Liver (tissue), 3 donors: ENCODE measurements around the gene C6orf120.

Source experiments
- EGR1 ChIP-seq, 2 donors: IDR thresholded peaks; 2 replicates each; pipeline ENCODE4 v1.6.1; 2016 to 2018; ENCODE audit warnings: antibody characterized with exemption in 2 of 2, low read depth in 2 of 2
- GABPA ChIP-seq, 2 donors: IDR thresholded peaks in 1 of 2; conservative IDR thresholded peaks in 1 of 2; 2 replicates each; pipeline ENCODE4 v1.6.1; 2016; ENCODE audit warnings: antibody characterized with exemption in 2 of 2, mild to moderate bottlenecking in 1 of 2, moderate library complexity in 1 of 2
- HNF4G ChIP-seq: IDR thresholded peaks from 2 replicates; pipeline ENCODE4 v1.6.1; 2016; ENCODE audit warnings: antibody characterized with exemption
- JUND ChIP-seq, 2 donors: IDR thresholded peaks; 2 replicates each; pipeline ENCODE4 v1.6.1; 2016; ENCODE audit warnings: antibody characterized with exemption in 2 of 2
- NR2F2 ChIP-seq: IDR thresholded peaks from 2 replicates; pipeline ENCODE4 v1.6.1; 2016; ENCODE audit warnings: antibody characterized with exemption
- RAD21 ChIP-seq, 2 donors: IDR thresholded peaks; 2 replicates each; pipeline ENCODE4 v1.6.1; 2016; ENCODE audit warnings: antibody characterized with exemption in 2 of 2, mild to moderate bottlenecking in 2 of 2
- REST ChIP-seq: IDR thresholded peaks from 2 replicates; pipeline ENCODE4 v1.6.1; 2016; ENCODE audit warnings: antibody characterized with exemption, mild to moderate bottlenecking
- SP1 ChIP-seq: IDR thresholded peaks from 2 replicates; pipeline ENCODE4 v1.6.1; 2018; ENCODE audit warnings: antibody characterized with exemption, mild to moderate bottlenecking
- TAF1 ChIP-seq: conservative IDR thresholded peaks from 2 replicates; pipeline ENCODE4 v1.6.1; 2016; ENCODE audit warnings: antibody characterized with exemption, mild to moderate bottlenecking
- YY1 ChIP-seq: IDR thresholded peaks from 2 replicates; pipeline ENCODE4 v1.6.1; 2016; ENCODE audit warnings: antibody characterized with exemption, mild to moderate bottlenecking
- TF ChIP-seq, protein P1 (sequence below): fragments of 150-350 bp; IDR thresholded peaks from 2 replicates; pipeline ENCODE4 v1.5.1; 2017; ENCODE audit warnings: improper control_type of control experiment, low read depth, low read length; ENCODE audit not compliant: missing input control
- TF ChIP-seq, protein P2 (sequence below): IDR thresholded peaks from 2 replicates; pipeline ENCODE4 v1.6.1; 2016; ENCODE audit warnings: antibody characterized with exemption
- TF ChIP-seq, protein P3 (sequence below): IDR thresholded peaks from 2 replicates; pipeline ENCODE4 v1.6.1; 2016; ENCODE audit warnings: antibody characterized with exemption
- TF ChIP-seq, protein P4 (sequence below): IDR thresholded peaks from 2 replicates; pipeline ENCODE4 v1.6.1; 2016; ENCODE audit warnings: antibody characterized with exemption
- donor health status: healthy.
- donor health status: healthy.

- TF ChIP-seq, protein P1, sequence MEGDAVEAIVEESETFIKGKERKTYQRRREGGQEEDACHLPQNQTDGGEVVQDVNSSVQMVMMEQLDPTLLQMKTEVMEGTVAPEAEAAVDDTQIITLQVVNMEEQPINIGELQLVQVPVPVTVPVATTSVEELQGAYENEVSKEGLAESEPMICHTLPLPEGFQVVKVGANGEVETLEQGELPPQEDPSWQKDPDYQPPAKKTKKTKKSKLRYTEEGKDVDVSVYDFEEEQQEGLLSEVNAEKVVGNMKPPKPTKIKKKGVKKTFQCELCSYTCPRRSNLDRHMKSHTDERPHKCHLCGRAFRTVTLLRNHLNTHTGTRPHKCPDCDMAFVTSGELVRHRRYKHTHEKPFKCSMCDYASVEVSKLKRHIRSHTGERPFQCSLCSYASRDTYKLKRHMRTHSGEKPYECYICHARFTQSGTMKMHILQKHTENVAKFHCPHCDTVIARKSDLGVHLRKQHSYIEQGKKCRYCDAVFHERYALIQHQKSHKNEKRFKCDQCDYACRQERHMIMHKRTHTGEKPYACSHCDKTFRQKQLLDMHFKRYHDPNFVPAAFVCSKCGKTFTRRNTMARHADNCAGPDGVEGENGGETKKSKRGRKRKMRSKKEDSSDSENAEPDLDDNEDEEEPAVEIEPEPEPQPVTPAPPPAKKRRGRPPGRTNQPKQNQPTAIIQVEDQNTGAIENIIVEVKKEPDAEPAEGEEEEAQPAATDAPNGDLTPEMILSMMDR = no peak
- TF ChIP-seq, protein P2, sequence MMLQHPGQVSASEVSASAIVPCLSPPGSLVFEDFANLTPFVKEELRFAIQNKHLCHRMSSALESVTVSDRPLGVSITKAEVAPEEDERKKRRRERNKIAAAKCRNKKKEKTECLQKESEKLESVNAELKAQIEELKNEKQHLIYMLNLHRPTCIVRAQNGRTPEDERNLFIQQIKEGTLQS = no peak
- no peak for TF ChIP-seq GABPA (IDR thresholded peaks at IDR 0.05 in 1 of 2, conservative IDR thresholded peaks at IDR 0.05 in 1 of 2)
- no peak for TF ChIP-seq TAF1
- no peak for TF ChIP-seq JUND (IDR thresholded peaks at IDR 0.05)
- TF ChIP-seq REST = no peak
- TF ChIP-seq, protein P3, sequence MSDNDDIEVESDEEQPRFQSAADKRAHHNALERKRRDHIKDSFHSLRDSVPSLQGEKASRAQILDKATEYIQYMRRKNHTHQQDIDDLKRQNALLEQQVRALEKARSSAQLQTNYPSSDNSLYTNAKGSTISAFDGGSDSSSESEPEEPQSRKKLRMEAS = no peak
- no peak for TF ChIP-seq SP1
- TF ChIP-seq HNF4G = no peak
- TF ChIP-seq, protein P4, sequence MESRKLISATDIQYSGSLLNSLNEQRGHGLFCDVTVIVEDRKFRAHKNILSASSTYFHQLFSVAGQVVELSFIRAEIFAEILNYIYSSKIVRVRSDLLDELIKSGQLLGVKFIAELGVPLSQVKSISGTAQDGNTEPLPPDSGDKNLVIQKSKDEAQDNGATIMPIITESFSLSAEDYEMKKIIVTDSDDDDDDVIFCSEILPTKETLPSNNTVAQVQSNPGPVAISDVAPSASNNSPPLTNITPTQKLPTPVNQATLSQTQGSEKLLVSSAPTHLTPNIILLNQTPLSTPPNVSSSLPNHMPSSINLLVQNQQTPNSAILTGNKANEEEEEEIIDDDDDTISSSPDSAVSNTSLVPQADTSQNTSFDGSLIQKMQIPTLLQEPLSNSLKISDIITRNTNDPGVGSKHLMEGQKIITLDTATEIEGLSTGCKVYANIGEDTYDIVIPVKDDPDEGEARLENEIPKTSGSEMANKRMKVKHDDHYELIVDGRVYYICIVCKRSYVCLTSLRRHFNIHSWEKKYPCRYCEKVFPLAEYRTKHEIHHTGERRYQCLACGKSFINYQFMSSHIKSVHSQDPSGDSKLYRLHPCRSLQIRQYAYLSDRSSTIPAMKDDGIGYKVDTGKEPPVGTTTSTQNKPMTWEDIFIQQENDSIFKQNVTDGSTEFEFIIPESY = no peak
- no peak for TF ChIP-seq EGR1 (IDR thresholded peaks at IDR 0.05; ENCODE audit: low read depth in 2 of 2)
- TF ChIP-seq YY1 = no peak
- TF ChIP-seq RAD21 (IDR thresholded peaks at IDR 0.05) = no peak
- no peak for TF ChIP-seq NR2F2
These were observed 7.4 kb downstream of the C6orf120 start for GRCh38 chr6:169709293-169709692.
